Hypothalamus (tissue), 51 donors: ENCODE data around the gene MCF2L.

Experiments used
- DNase-seq, 51 donors: peaks; one replicate each; lab custom pipeline; 2025; lab: John Stamatoyannopoulos, UW

MCF2L gene

GRCh38 chr13:112994781-112995355, 25.9 kb downstream of the MCF2L start:
- DNase-seq, result no peak

- DNase-seq, result no peak
These were observed 26.6 kb downstream of the MCF2L start for GRCh38 chr13:112995395-112996191.

- DNase-seq, result no peak
These were observed 27.7 kb downstream of the MCF2L start for GRCh38 chr13:112996671-112997091.

- DNase-seq, result no peak
These were observed 28.4 kb downstream of the MCF2L start for GRCh38 chr13:112997188-112998130.

GRCh38 chr13:112998521-112999280, 29.7 kb downstream of the MCF2L start:
- no peak for DNase-seq

GRCh38 chr13:112999414-113000177, 30.6 kb downstream of the MCF2L start:
- DNase-seq, result peak in 1 of 51 donors; percentile 32

GRCh38 chr13:113000575-113000974, 31.6 kb downstream of the MCF2L start:
- DNase-seq, result no peak

- peak in 45 of 51 donors; percentile 22 to 85 (median 64) for DNase-seq
These were observed 32.5 kb downstream of the MCF2L start for GRCh38 chr13:113001241-113002140.

GRCh38 chr13:113002206-113002912, 33.3 kb downstream of the MCF2L start:
- peak in 13 of 51 donors; percentile 21 to 52 (median 38) for DNase-seq

- no peak for DNase-seq
These were observed 33.9 kb downstream of the MCF2L start for GRCh38 chr13:113002913-113003290.

GRCh38 chr13:113004126-113004525, 35.1 kb downstream of the MCF2L start:
- DNase-seq, result no peak

- no peak for DNase-seq
These were observed 36.3 kb downstream of the MCF2L start for GRCh38 chr13:113005076-113005865.

- no peak for DNase-seq
These were observed 37.0 kb downstream of the MCF2L start for GRCh38 chr13:113005997-113006396.

GRCh38 chr13:113006660-113007059, 37.6 kb downstream of the MCF2L start:
- no peak for DNase-seq

GRCh38 chr13:113008851-113009250, 39.8 kb downstream of the MCF2L start:
- no peak for DNase-seq

- DNase-seq, result no peak
These were observed 40.9 kb downstream of the MCF2L start for GRCh38 chr13:113009743-113010509.
